H1 (cell line): ENCODE measurements around the gene C2CD3. TPM values are rescaled to one million over a fixed set of nuclear protein-coding genes. Genes with fewer than 3 reads are reported as not detected.

Experiments used
- CTCF ChIA-PET: fragments of 300-600 bp; sonication (Branson Sonifier 250); formaldehyde crosslinking; loops from one replicate; lab custom pipeline; 2021; ENCODE audit not compliant: partially characterized antibody; lab: Charles Lee
- POLR2A ChIA-PET: fragments of 300-600 bp; sonication (Branson Sonifier 250); formaldehyde crosslinking; loops from one replicate; lab custom pipeline; 2021; ENCODE audit warnings: inconsistent platforms; ENCODE audit not compliant: partially characterized antibody; lab: Charles Lee
- DNase-seq, 2 experiments: peaks; one replicate each; pipeline versions ENCODE4 v3.0.0 to v3.0.0-alpha.2; 2010 to 2022; ENCODE audit warnings: low spot score in 2 of 2, low read depth in 1 of 2, mixed read lengths in 1 of 2
- FAIRE-seq: peaks from 2 replicates; lab custom pipeline; 2011; peaks lifted over from hg19 to GRCh38; lab: Jason Lieb, UNC
- H2AFZ ChIP-seq: 2 replicates; pipeline ENCODE4 v1.8.1; 2012; ENCODE audit warnings: low read length, inconsistent platforms
- H2AK5ac ChIP-seq: 2 replicates; pipeline ENCODE4 v1.6.1; 2013; ENCODE audit warnings: low read depth, low read length
- H2BK120ac ChIP-seq: replicated peaks from 2 replicates; pipeline ENCODE3; 2013; ENCODE audit warnings: low read depth, low read length, inconsistent platforms
- H2BK12ac ChIP-seq: 2 replicates; pipeline ENCODE4 v1.6.1; 2013; ENCODE audit warnings: low read depth, low read length
- H2BK15ac ChIP-seq: 2 replicates; pipeline ENCODE4 v1.6.1; 2013; ENCODE audit warnings: low read length
- H2BK20ac ChIP-seq: 2 replicates; pipeline ENCODE4 v1.6.1; 2013; ENCODE audit warnings: low read length
- H2BK5ac ChIP-seq: 2 replicates; pipeline ENCODE4 v1.6.1; 2013; ENCODE audit warnings: low read depth, low read length
- H3K14ac ChIP-seq: 2 replicates; pipeline ENCODE4 v1.6.1; 2013; ENCODE audit warnings: inconsistent platforms; ENCODE audit not compliant: insufficient read length
- H3K18ac ChIP-seq: 2 replicates; pipeline ENCODE4 v1.6.1; 2013; ENCODE audit warnings: low read length; ENCODE audit errors: extremely low read depth
- H3K23ac ChIP-seq: 2 replicates; pipeline ENCODE4 v1.6.1; 2013; ENCODE audit warnings: inconsistent platforms; ENCODE audit not compliant: insufficient read length
- H3K23me2 ChIP-seq: 2 replicates; pipeline ENCODE4 v1.6.1; 2013; ENCODE audit warnings: low read depth, low read length
- H3K27ac ChIP-seq: 2 replicates; pipeline ENCODE4 v1.6.1; 2011; ENCODE audit warnings: low read depth, low read length, inconsistent platforms
- H3K27me3 ChIP-seq, 4 experiments: replicated peaks in 1 of 4; 1 replicate in 1 of 4; 2 replicates in 3 of 4; pipeline versions ENCODE4 v1.6.1 to v1.8.1; 2011 to 2013; ENCODE audit warnings: low read length in 3 of 4, mild to moderate bottlenecking in 3 of 4, inconsistent platforms in 2 of 4, mixed read lengths in 2 of 4, moderate library complexity in 1 of 4; ENCODE audit not compliant: control insufficient read depth in 3 of 4, insufficient read depth in 3 of 4; ENCODE audit errors: extremely low read depth in 1 of 4
- H3K36me3 ChIP-seq, 4 experiments: 2 replicates each; pipeline versions ENCODE4 v1.6.1 to v1.8.1; 2011 to 2013; ENCODE audit warnings: mild to moderate bottlenecking in 4 of 4, low read length in 3 of 4, moderate library complexity in 2 of 4, control low read depth in 1 of 4, inconsistent platforms in 1 of 4; ENCODE audit not compliant: insufficient read depth in 4 of 4, control insufficient read depth in 2 of 4
- H3K4ac ChIP-seq: replicated peaks from 2 replicates; pipeline ENCODE3; 2013; ENCODE audit warnings: low read length, low read depth, mixed read lengths, inconsistent platforms; ENCODE audit not compliant: insufficient read length
- H3K4me1 ChIP-seq, 4 experiments: replicated peaks in 1 of 4; 1 replicate in 1 of 4; 2 replicates in 3 of 4; pipeline versions ENCODE4 v1.6.1 to v1.8.1; 2011 to 2013; ENCODE audit warnings: low read length in 3 of 4, inconsistent platforms in 2 of 4, mixed read lengths in 1 of 4; ENCODE audit not compliant: insufficient read depth in 4 of 4, control insufficient read depth in 3 of 4
- H3K4me2 ChIP-seq, 2 experiments: 2 replicates each; pipeline versions ENCODE4 v1.6.1 to v1.8.1; 2011 to 2013; ENCODE audit warnings: low read depth in 2 of 2, low read length in 2 of 2, control low read depth in 1 of 2, inconsistent platforms in 1 of 2, mild to moderate bottlenecking in 1 of 2; ENCODE audit not compliant: insufficient read depth in 1 of 2
- H3K4me3 ChIP-seq, 4 experiments: fragments of 200-600, 300-600 bp in 1 of 4; sonication (generic), shearing (Covaris generic), sonication (Bioruptor Twin) in 1 of 4; 2 replicates each; pipeline versions ENCODE4 v1.5.1 to v1.8.1; 2011 to 2016; ENCODE audit warnings: low read length in 4 of 4, low read depth in 3 of 4, control low read depth in 2 of 4, inconsistent platforms in 2 of 4, mild to moderate bottlenecking in 2 of 4, mixed read lengths in 1 of 4, moderate library complexity in 1 of 4; ENCODE audit not compliant: insufficient read depth in 2 of 4; ENCODE audit errors: extremely low read depth in 1 of 4
- H3K56ac ChIP-seq: replicated peaks from 2 replicates; pipeline ENCODE3; 2013; ENCODE audit warnings: low read depth, mild to moderate bottlenecking, mixed read lengths, low read length, inconsistent platforms; ENCODE audit not compliant: insufficient read length
- H3K79me1 ChIP-seq: 2 replicates; pipeline ENCODE4 v1.6.1; 2013; ENCODE audit warnings: low read depth, low read length, control low read depth
- H3K79me2 ChIP-seq, 2 experiments: 2 replicates each; pipeline versions ENCODE4 v1.6.1 to v1.8.1; 2012 to 2013; ENCODE audit warnings: low read length in 2 of 2, mild to moderate bottlenecking in 2 of 2, inconsistent platforms in 1 of 2; ENCODE audit not compliant: insufficient read depth in 2 of 2, control insufficient read depth in 1 of 2
- H3K9ac ChIP-seq, 4 experiments: replicated peaks in 1 of 4; 1 replicate in 1 of 4; 2 replicates in 3 of 4; pipeline versions ENCODE4 v1.6.1 to v1.8.1; 2011 to 2013; ENCODE audit warnings: low read depth in 3 of 4, low read length in 3 of 4, control low read depth in 2 of 4, mild to moderate bottlenecking in 2 of 4, moderate library complexity in 2 of 4, inconsistent platforms in 1 of 4; ENCODE audit errors: extremely low read depth in 1 of 4
- H3K9me3 ChIP-seq, 2 experiments: 2 replicates each; pipeline versions ENCODE4 v1.6.1 to v1.8.1; 2012 to 2013; ENCODE audit warnings: mild to moderate bottlenecking in 2 of 2, moderate library complexity in 2 of 2, control low read depth in 1 of 2, inconsistent platforms in 1 of 2, low read depth in 1 of 2, low read length in 1 of 2, mixed read lengths in 1 of 2; ENCODE audit not compliant: insufficient read depth in 2 of 2
- H4K20me1 ChIP-seq, 2 experiments: replicated peaks in 1 of 2; 2 replicates each; pipeline versions ENCODE3 to v1.8.1; 2011 to 2013; ENCODE audit warnings: inconsistent platforms in 2 of 2, low read length in 2 of 2, mild to moderate bottlenecking in 1 of 2; ENCODE audit not compliant: insufficient read depth in 2 of 2, control insufficient read depth in 1 of 2
- H4K5ac ChIP-seq: 2 replicates; pipeline ENCODE4 v1.6.1; 2013; ENCODE audit warnings: low read length, low read depth, mixed read lengths, inconsistent platforms; ENCODE audit not compliant: insufficient read length
- H4K8ac ChIP-seq: 2 replicates; pipeline ENCODE4 v1.8.0; 2013; ENCODE audit warnings: mild to moderate bottlenecking, moderate library complexity, low read length, inconsistent platforms; ENCODE audit not compliant: insufficient read depth; ENCODE audit errors: extremely low read depth
- H4K91ac ChIP-seq: replicated peaks from 2 replicates; pipeline ENCODE3; 2013; ENCODE audit warnings: low read length, mixed read lengths, inconsistent platforms; ENCODE audit not compliant: insufficient read length
- BCL11A ChIP-seq, 2 experiments: IDR thresholded peaks; one replicate each; pipeline ENCODE4 v1.6.1; 2011; ENCODE audit warnings: low read depth in 2 of 2, low read length in 2 of 2, mild to moderate bottlenecking in 2 of 2
- EP300 ChIP-seq, 2 experiments: IDR thresholded peaks; 1 replicate in 1 of 2; 2 replicates in 1 of 2; pipeline ENCODE4 v1.6.1; 2011 to 2012; ENCODE audit warnings: low read depth in 2 of 2, low read length in 2 of 2, mild to moderate bottlenecking in 2 of 2, borderline replicate concordance in 1 of 2, inconsistent platforms in 1 of 2, moderate library complexity in 1 of 2
- FOSL1 ChIP-seq: IDR thresholded peaks from 2 replicates; pipeline ENCODE4 v1.6.1; 2011; ENCODE audit warnings: mild to moderate bottlenecking, low read depth, low read length, moderate library complexity; ENCODE audit not compliant: insufficient read depth
- JUN ChIP-seq: IDR thresholded peaks from 2 replicates; pipeline ENCODE4 v1.6.1; 2011; ENCODE audit warnings: low read depth, mild to moderate bottlenecking, improper control_type of control experiment, low read length
- KDM1A ChIP-seq: fragments of 200-600, 300-600 bp; sonication (generic); IDR thresholded peaks from 2 replicates; pipeline ENCODE4 v1.7.1; 2016; ENCODE audit warnings: mild to moderate bottlenecking, low read length, borderline replicate concordance
- SIRT6 ChIP-seq: IDR thresholded peaks from one replicate; pipeline ENCODE4 v1.7.1; 2012; ENCODE audit warnings: low read length, inconsistent platforms
- SP4 ChIP-seq: IDR thresholded peaks from 2 replicates; pipeline ENCODE4 v1.6.1; 2012; ENCODE audit warnings: low read length, inconsistent platforms
- SUZ12 ChIP-seq: fragments of 200-600 bp; sonication (generic); IDR thresholded peaks from 2 replicates; pipeline ENCODE4 v1.6.1; 2012; ENCODE audit warnings: mild to moderate bottlenecking, inconsistent platforms, low read length, moderate library complexity, mixed read lengths
- TAF1 ChIP-seq: IDR thresholded peaks from 2 replicates; pipeline ENCODE4 v1.6.1; 2011; ENCODE audit warnings: mild to moderate bottlenecking, low read depth, low read length
- TAF7 ChIP-seq: optimal IDR thresholded peaks from 2 replicates; pipeline ENCODE3; 2011; ENCODE audit warnings: low read depth, mild to moderate bottlenecking, inconsistent platforms, low read length, moderate library complexity, borderline replicate concordance
- TBP ChIP-seq: IDR thresholded peaks from 2 replicates; pipeline ENCODE4 v1.6.1; 2011; ENCODE audit warnings: low read depth, low read length, improper control_type of control experiment
- TCF12 ChIP-seq: IDR thresholded peaks from 2 replicates; pipeline ENCODE4 v1.6.1; 2011; ENCODE audit warnings: low read depth, mild to moderate bottlenecking, low read length
- WGBS, 2 experiments: shearing (Covaris generic) in 1 of 2; methylation state at CpG; one replicate each; pipeline versions ENCODE4 v1.1.6 to v1.1.7; 2013 to 2015; ENCODE audit warnings: low lambda C conversion rate in 2 of 2, mixed read lengths in 2 of 2, inconsistent platforms in 1 of 2, low coverage in 1 of 2, missing lambda C conversion rate in 1 of 2; ENCODE audit not compliant: insufficient replicate concordance in 2 of 2, insufficient coverage in 1 of 2, insufficient read length in 1 of 2; ENCODE audit errors: extremely low coverage in 1 of 2, missing lambda C conversion rate in 1 of 2; 5-methylcytosine and 5-hydroxymethylcytosine counted together
- polyA plus RNA-seq, 7 experiments: library from polyadenylated mRNA; depleted of rRNA in 3 of 7; stranded (reverse) in 5 of 7; unstranded in 2 of 7; fragments of >200 nt in 5 of 7; fragments of 200-250 nt in 2 of 7; gene quantifications; 1 replicate in 5 of 7; 2 replicates in 1 of 7; 4 replicates in 1 of 7; pipeline versions ENCODE4 v1.2.1 to v1.2.3, GENCODE V29; 2011 to 2013; ENCODE audit warnings: missing spikeins in 2 of 7, mixed read lengths in 2 of 7
- total RNA-seq: library from RNA; stranded (reverse); fragmentation: NEBNext Ultra II Directional; extraction: Animal tissue kit (Norgen Biotek cat#: 25700); gene quantifications from 2 replicates; pipeline ENCODE4 v1.2.1, GENCODE V29; 2021
- TF ChIP-seq, protein P1 (sequence below): IDR thresholded peaks from 2 replicates; pipeline ENCODE4 v1.6.1; 2012; ENCODE audit warnings: low read length, inconsistent platforms

The C2CD3 gene
- total and polyA plus RNA-seq, 2 of the 8 experiments (the other 6 are each of a cell fraction or from before 2014, with no cell fraction given): 11.0 to 29.1 TPM

DNA sequence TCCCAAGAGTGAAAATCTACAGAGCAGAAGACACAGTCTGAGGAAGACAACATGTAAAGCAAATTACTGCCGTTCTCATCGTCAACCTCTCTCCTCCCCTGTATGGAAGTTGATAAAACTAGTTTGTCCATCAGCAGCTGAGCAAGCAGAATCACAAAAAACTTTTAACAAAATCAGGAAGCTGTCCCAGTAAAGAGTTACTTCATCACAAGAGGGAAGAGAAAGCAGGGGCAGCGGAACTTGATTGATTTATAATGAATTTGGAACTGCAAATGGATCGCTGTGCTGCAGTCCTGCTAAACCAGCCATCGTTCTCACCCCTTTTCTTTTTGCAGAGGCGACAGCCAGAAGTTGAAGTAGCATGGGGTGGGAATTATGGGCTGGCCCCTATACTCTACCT lies 148.3 kb downstream of the C2CD3 start:
- Histone ChIP-seq H4K8ac (no peak overlapping the region), H2BK5ac (no peak overlapping the region), H4K91ac (no peak overlapping the region), H2BK20ac (no peak overlapping the region), H3K9me3 (no peaks in the 10 kb centered on the region), H3K27ac (no peak overlapping the region), H3K14ac (no peak overlapping the region), H4K5ac (no peak overlapping the region), H2BK15ac (no peak overlapping the region), H4K20me1 (no peaks in the 10 kb centered on the region), H3K9ac (no peak overlapping the region), H2BK12ac (no peak overlapping the region), H3K27me3 (no peaks in the 10 kb centered on the region), H3K4me3 (no peak overlapping the region), H3K36me3 (peaks cover 0 to 7% (median 0%) of the 10 kb centered on the region in 4 experiments; a peak in 1 of 8 replicates), H3K79me1 (no peaks in the 10 kb centered on the region), H3K56ac (no peak overlapping the region), H3K23me2 (no peaks in the 10 kb centered on the region), H2AK5ac (no peak overlapping the region), H3K18ac (no peak overlapping the region), H3K4me2 (no peak overlapping the region), H3K79me2 (no peaks in the 10 kb centered on the region), H3K4me1 (no peaks in the 10 kb centered on the region), H2BK120ac (no peak overlapping the region), H3K23ac (no peak overlapping the region), H3K4ac (no peak overlapping the region), H2AFZ (no peak overlapping the region)
- FAIRE-seq: no peak
- ChIA-PET CTCF (interaction anchor here (1.3 kb wide), 1 partner anchor 62 kb away, joined by 3 read pairs; no protein-coding TSS in a partner anchor), POLR2A (no interaction called here)
- TF ChIP-seq SIRT6: no peak
- TF ChIP-seq JUN: no peak
- TF ChIP-seq SUZ12: no peak
- no peak for TF ChIP-seq EP300 (IDR thresholded peaks at IDR 0.05; ENCODE audit: borderline replicate concordance in 1 of 2, low read depth in 2 of 2, low read length in 2 of 2)
- no peak for TF ChIP-seq TBP
- no peak for TF ChIP-seq BCL11A (IDR thresholded peaks at IDR 0.05; ENCODE audit: low read depth in 2 of 2, low read length in 2 of 2)
- no peak for TF ChIP-seq TAF7
- no peak for TF ChIP-seq SP4
- TF ChIP-seq TAF1: no peak
- no peak for TF ChIP-seq TCF12
- no peak for TF ChIP-seq FOSL1
- TF ChIP-seq, protein P1, sequence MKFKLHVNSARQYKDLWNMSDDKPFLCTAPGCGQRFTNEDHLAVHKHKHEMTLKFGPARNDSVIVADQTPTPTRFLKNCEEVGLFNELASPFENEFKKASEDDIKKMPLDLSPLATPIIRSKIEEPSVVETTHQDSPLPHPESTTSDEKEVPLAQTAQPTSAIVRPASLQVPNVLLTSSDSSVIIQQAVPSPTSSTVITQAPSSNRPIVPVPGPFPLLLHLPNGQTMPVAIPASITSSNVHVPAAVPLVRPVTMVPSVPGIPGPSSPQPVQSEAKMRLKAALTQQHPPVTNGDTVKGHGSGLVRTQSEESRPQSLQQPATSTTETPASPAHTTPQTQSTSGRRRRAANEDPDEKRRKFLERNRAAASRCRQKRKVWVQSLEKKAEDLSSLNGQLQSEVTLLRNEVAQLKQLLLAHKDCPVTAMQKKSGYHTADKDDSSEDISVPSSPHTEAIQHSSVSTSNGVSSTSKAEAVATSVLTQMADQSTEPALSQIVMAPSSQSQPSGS: no peak
- no peak for TF ChIP-seq KDM1A
- no peak for DNase-seq
- 85% methylated on average over 6 of the region's 6 CpGs; no CpG with 5 or more reads in 1 of the 2 experiments for WGBS, 2 experiments
